ENCODE data around the gene TTC19.

TTC19 gene

DNA sequence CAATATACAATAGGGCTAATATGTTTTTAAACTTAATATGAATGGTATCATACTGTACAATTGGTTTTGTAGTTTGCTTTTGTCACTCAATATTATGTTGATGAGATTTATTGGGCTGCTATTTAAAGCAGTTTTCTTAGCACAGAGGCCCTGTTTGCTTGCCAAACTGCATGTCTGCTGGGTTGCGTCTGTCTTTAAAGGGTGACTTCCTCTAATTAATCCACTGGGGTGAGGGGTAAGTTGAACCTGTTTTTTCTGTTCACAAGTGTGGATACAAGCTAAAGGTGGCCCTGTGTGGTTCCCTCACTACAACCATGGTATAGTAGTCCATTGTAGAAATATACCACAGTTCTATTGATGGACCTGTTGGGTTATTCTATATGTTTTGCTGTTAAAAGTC, 19.7 kb downstream of the TTC19 start:
- no peak for DNase-seq
- no peaks in the 10 kb centered on the region for H3K4me1 ChIP-seq
- H3K36me3 ChIP-seq: peaks cover 3% of the 10 kb centered on the region; the same call in 1 of the 2 replicates
- H3K9me3 ChIP-seq: no peaks in the 10 kb centered on the region
- TF ChIP-seq, protein P1, sequence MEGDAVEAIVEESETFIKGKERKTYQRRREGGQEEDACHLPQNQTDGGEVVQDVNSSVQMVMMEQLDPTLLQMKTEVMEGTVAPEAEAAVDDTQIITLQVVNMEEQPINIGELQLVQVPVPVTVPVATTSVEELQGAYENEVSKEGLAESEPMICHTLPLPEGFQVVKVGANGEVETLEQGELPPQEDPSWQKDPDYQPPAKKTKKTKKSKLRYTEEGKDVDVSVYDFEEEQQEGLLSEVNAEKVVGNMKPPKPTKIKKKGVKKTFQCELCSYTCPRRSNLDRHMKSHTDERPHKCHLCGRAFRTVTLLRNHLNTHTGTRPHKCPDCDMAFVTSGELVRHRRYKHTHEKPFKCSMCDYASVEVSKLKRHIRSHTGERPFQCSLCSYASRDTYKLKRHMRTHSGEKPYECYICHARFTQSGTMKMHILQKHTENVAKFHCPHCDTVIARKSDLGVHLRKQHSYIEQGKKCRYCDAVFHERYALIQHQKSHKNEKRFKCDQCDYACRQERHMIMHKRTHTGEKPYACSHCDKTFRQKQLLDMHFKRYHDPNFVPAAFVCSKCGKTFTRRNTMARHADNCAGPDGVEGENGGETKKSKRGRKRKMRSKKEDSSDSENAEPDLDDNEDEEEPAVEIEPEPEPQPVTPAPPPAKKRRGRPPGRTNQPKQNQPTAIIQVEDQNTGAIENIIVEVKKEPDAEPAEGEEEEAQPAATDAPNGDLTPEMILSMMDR (IDR thresholded peaks at IDR 0.05; ENCODE audit: low read depth, low read length): no peak
- H3K4me3 ChIP-seq (ENCODE audit: low read depth, low read length): no peak overlapping the region
- H3K27me3 ChIP-seq: no peaks in the 10 kb centered on the region

- H3K9me3 ChIP-seq: no peaks in the 10 kb centered on the region
- H3K36me3 ChIP-seq: peaks cover 32% of the 10 kb centered on the region
- H3K4me3 ChIP-seq (ENCODE audit: low read depth, low read length): no peak overlapping the region
- TF ChIP-seq, protein P1 (IDR thresholded peaks at IDR 0.05; ENCODE audit: low read depth, low read length): no peak
- DNase-seq: no peak
- no peaks in the 10 kb centered on the region for H3K4me1 ChIP-seq
- no peaks in the 10 kb centered on the region for H3K27me3 ChIP-seq
Observed at GRCh38 chr17:16023881-16024280, 24.3 kb downstream of the TTC19 start.

GRCh38 chr17:16025202-16025601, 25.6 kb downstream of the TTC19 start:
- Histone ChIP-seq H3K4me1 (no peaks in the 10 kb centered on the region), H3K4me3 (ENCODE audit: low read depth, low read length) (no peak overlapping the region), H3K27me3 (no peaks in the 10 kb centered on the region), H3K36me3 (peaks cover 40% of the 10 kb centered on the region), H3K9me3 (no peaks in the 10 kb centered on the region)
- no peak for DNase-seq
- TF ChIP-seq, protein P1 (IDR thresholded peaks at IDR 0.05; ENCODE audit: low read depth, low read length): no peak

- H3K9me3 ChIP-seq: no peaks in the 10 kb centered on the region
- no peak for DNase-seq
- H3K36me3 ChIP-seq: peaks cover 40% of the 10 kb centered on the region
- no peak overlapping the region for H3K4me3 ChIP-seq (ENCODE audit: low read depth, low read length)
- H3K27me3 ChIP-seq: no peaks in the 10 kb centered on the region
- TF ChIP-seq, protein P1 (IDR thresholded peaks at IDR 0.05; ENCODE audit: low read depth, low read length): no peak
- H3K4me1 ChIP-seq: no peaks in the 10 kb centered on the region
Observed at GRCh38 chr17:16026895-16027294, 27.3 kb downstream of the TTC19 start.

DNA sequence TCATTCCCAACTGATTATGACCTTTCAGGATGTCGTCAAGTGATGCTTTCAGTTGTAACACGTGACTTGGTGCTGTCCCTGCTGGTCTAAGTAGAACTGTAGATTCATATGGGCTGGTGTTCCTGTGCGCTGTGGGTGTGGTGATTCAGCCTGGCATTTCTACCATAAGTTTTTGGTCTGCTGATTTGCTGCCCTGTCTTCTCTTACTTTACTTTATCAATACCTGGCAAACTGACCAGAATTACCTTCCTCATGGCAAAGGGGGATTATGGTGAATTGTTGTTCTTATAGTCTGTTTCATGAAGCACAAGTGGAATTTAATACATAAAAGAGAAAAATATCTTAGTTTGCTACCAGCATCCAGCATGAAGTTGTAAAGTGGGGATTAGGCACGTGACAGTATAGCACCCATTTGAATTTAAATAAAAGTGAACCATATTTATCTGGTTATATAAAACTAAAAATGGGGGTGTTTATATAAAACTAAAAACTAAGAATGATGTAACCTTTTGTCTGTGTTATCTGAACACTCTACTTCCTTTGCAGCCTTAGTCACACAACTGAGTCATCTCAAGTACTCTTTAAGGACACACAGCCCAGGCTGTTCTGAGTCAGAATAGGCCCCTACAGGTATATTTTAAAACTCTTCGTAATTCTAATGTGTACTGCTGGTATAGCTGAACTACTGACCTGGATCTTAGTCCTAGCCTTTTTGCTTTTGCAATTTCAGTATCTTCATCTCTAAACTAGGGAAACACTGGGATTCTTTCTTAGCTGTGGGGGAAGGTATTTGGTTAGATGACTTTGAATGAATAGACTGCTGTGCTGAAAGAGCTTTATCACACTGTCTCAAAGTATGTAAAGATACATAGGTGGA, 28.3 kb downstream of the TTC19 start:
- DNase-seq: no peak
- no peaks in the 10 kb centered on the region for H3K27me3 ChIP-seq
- TF ChIP-seq, protein P1 (IDR thresholded peaks at IDR 0.05; ENCODE audit: low read depth, low read length): no peak
- H3K4me1 ChIP-seq: no peaks in the 10 kb centered on the region
- no peak overlapping the region for H3K4me3 ChIP-seq (ENCODE audit: low read depth, low read length)
- H3K9me3 ChIP-seq: no peaks in the 10 kb centered on the region
- peaks cover 40% of the 10 kb centered on the region for H3K36me3 ChIP-seq

GRCh38 chr17:16033729-16034349, 34.2 kb downstream of the TTC19 start:
- Histone ChIP-seq H3K36me3 (peaks cover 20% of the 10 kb centered on the region), H3K4me1 (no peaks in the 10 kb centered on the region)
- TF ChIP-seq, protein P1 (IDR thresholded peaks at IDR 0.05; ENCODE audit: low read depth, low read length): no peak

More at GRCh38 chr17:16033729-16034349, 34.2 kb downstream of the TTC19 start:
- no peak for DNase-seq
- Histone ChIP-seq H3K27me3 (no peaks in the 10 kb centered on the region), H3K4me3 (ENCODE audit: low read depth, low read length) (no peak overlapping the region), H3K9me3 (no peaks in the 10 kb centered on the region)
